ENCODE data around the gene PEX14.

Gene PEX14

DNA sequence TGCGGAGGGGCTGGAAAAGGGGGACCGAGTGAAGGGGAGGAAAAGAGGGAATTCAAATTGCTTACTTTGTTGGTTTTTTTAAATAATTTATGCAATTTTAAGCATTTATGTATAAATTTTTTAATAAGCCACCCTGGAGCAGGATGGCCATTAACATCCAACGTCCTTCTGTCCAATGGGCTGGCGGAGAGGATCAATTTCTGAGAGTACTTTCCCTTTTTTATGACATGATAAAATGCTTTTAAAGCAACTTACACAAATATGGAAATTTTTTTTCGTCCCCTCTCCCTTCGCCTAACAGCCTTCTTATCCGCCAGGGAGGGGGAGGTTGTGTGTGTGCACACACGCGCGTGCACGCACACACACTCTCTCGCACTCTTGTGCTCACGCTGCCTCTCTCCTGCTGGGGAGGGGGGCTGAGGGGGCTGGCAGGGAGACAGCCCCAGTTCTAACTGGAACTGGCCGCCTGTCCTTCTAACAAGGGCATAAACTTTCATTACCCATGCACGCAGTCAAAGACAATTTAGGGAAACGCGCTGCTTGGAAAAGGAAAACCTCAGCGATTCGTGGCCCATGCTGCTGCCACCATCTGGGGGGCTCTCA, 198.5 kb downstream of the PEX14 start:
- peak; percentile 51 to 78 for DNase-seq

- no peak for DNase-seq
These were observed 199.5 kb downstream of the PEX14 start for GRCh38 chr1:10674222-10674621.

DNA sequence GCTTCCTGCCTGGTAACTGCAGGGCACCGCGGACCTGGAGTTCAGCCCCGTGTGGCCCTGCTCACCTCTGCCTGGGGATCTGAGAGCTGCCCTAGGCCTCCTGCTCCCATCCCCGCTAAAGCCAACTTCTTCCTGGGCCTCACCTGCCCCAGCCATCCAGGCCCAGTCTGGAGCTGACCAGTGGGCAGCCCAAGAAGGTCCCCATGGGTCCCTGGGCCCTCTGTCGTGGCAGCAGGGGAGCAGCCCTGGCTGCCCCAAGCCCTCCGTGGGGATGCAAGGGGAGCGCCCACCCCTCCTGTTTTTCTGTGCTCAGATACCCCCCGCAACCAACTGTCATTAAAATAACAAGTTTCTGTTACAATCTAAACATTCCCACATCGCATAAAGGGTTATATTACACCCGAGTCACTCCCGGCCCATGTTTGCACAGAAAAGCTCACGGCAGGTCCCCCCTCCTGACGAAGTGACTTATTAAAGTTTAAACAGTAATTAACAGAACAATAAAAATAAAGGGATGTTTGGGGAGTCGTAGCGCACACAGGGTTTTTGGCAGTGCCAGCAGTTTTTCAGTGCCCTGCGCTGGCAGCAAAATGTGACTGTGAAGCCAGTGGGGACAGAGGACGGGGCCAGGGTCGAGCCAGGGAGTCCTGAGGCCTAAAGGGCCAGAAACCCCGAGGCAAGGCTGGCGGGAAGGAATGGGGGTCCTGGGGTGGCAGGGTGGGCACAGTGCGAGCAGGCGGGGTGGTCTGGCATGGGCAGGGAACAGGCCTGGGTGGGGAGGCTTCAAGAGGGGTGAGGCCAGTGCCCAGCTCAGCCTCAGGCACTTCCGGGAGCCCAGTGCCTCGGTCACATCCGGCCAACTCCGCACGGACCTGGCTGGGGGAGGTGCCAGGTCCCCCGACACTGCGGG, 200.2 kb downstream of the PEX14 start:
- no peak for DNase-seq

GRCh38 chr1:10675813-10676212, 201.1 kb downstream of the PEX14 start:
- DNase-seq, result peak in 1 of 2 experiments; percentile 46

DNA sequence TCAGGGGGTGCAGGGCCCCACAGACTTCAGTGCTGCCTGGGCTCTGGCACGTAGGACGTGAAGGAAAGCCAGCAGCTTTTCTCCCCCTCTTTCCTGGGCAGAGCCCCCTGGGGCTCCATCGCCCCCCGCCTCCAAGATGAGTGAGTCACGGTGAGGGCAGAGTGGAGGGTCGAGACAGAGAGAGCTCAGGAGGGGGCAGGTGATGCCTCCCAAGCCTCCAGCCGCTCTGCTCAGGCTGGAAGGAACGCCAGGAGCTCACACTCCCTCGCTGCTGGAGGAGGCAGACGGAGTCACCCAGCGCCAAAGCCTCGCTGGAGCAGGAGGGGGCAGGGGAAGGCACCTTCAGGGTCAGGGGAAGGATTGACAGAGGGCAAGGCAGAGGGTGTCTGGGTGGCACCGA, 202.2 kb downstream of the PEX14 start:
- DNase-seq, result no peak

DNA sequence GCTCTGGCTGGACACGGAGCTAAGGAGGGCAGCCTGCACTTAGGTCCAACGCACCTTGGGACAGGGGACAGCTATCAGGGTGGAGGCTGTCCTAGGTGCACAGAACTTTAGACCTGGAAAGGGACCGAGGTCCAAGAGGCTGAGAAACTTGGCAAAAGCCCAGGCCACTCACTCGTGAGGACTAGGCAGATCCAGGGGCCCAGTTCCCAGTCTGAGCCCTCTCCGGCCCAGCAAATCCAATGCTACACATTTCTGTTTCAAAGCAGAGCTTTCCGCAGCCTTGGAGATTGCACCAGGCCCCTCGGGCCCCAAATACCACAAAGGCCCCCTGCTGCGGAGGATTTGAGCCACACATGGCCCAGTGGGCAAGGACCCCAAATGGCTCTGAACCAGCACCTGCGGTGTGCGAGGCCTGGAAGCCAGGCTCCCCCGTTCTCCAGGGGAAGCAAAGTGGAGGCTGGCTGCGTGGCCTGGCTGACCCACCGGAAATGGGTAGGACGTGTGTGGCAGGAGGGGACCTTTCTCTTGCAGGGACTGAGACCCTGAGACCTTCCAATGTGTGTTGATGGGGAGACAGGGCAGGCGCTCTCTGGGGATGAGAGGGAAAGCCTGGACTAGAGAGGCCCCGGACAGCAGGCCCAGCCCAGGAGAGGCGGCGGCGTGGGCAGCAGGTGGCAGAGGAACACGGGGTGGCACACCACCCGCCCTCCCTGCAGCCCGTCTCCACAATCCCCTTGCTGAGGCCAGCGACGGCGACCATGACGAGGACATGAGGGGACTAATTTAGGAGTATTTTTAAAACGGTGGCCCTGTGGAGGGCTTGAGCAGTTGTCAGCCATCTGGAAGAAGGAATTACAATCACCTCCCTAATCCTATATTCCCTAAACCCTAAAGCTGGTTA, 203.0 kb downstream of the PEX14 start:
- DNase-seq, result no peak

- DNase-seq, result no peak
These were observed 203.7 kb downstream of the PEX14 start for GRCh38 chr1:10678402-10678801.

- DNase-seq, result no peak
These were observed 204.1 kb downstream of the PEX14 start for GRCh38 chr1:10678852-10679251.

DNA sequence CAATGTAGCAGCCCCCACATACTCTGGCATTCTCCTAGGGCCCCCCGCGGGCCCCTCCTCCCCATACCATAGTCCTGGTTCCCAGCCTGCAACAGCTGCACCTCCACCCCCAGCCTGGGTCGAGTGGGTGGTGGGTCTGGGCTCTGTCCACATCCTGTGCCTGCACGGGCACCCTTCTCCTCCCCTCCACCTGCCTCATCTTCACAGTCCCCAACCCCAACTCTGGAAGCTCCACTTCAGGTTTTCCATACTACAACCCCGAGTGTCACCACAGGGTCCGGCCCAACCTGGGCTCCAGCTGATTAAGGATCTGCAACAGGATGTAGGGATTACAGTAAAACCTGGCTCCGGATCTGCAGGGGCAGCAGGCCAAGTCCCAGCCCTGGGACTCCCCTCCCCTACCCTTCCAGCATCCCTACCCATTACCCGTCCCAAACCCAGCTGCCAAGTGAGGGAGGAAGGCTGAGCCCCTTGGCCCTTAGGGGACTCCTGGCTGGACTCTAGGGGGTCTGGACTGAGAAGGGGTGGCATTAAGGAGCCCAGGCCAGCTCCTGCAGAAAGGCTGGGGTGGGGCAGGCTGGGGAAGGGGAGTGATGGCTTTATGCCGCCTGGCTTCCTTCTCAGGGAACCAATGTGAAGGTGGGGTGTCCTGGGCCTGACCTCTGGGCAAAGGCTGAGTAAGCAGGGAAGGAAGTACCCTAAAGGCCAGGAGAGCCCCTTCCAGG, 204.9 kb downstream of the PEX14 start:
- peak; percentile 83 to 89 for DNase-seq

Measured in NCI-H526 (cell line).